HG02610 (cell line): ENCODE data around the gene BTK.

Source experiments
- ATAC-seq: cut with Tn5 transposase; IDR thresholded peaks from one replicate; pipeline ENCODE4 v1.9.1; 2021; ENCODE audit warnings: mild to moderate bottlenecking, moderate library complexity; ENCODE audit not compliant: unreplicated experiment

BTK gene

DNA sequence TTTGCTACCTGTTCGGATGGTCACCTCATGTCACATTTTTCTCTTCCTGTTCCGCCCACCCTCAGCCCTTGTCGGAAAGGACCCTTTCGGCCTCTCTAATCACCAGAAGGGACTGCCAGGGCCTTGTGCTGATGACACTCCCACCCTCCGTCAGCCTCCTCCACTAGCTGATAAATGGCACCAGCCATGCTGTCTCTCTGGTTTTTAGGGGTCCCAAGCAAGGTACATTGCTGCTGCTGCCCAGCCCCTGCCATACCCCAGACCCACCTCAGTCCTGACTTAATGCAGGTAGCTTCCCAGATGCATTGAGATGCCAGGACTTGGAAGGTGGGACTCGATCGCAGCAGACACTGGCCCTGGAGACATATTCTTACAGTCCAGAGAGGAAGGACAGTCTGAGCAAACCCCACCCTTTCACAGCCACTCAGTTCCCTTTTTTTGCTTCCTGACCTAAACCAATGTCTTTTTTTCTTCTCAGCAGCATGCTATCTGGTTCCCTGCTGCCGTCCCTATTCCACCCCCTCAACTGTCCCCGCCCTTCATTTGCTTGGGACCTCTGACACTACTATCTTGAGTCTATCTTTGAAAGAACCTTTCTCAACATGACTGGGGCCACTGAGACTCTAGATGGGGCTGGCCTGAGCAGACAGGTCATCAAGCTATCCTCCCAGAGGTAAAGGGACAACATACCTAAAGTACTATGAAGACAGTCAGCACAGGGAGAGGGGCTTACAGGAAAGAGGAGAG is at the start of gene BTK:
Gene BTK (minus strand): TSS at position 397 of the 747 bp plus-strand sequence. CDS start 10,907 bp downstream, outside the sequence.
- ATAC-seq = peak; percentile 67

DNA sequence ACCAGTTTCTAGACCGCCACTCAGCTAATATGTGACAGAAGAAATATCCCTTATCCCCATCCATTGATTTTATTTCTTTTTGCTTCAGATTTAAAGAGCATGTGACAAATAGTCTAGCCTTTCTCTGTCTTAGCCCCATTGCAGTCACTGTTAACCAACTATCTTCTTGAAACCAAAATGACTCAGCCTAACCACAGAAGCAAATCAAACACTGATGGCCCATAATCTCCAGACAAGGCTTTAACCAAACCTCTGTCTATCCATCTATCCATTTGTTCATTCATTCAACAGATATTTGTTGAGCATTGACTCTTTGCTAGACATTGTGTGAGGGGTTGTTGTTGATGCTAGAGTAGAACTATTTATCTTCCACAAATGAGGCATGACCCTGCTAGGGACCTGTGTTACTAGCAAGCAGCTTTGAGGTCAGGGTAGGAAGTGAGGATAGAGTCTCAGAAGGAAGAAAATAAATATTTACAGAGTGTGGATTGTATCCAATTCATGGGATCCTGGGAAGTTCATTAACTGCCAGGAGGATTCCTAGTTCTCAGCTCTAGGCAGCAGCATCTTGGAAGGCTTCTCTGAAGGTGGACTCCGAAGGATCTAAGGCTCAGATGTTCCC is 44.6 kb upstream of the BTK start:
- peak; percentile 97 for ATAC-seq

DNA sequence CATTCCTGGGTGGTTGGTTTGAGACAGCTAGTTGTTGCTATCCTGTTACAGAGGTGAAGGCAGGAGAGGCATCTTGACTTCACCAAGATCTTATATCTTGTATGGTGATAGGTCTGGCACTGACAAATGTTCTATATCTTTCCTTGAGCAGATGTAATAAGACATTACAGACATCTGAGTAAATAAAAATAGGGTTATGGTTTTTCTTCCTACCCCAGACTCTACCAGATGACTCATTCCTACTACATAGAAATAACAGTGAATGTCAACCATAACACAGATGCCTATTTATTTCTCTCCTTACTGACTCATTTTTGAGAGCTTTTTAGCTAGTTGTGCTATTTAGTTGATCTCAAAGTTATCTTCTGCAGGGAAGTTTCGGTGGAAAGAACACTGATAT is 43.9 kb upstream of the BTK start:
- peak; percentile 81 for ATAC-seq

DNA sequence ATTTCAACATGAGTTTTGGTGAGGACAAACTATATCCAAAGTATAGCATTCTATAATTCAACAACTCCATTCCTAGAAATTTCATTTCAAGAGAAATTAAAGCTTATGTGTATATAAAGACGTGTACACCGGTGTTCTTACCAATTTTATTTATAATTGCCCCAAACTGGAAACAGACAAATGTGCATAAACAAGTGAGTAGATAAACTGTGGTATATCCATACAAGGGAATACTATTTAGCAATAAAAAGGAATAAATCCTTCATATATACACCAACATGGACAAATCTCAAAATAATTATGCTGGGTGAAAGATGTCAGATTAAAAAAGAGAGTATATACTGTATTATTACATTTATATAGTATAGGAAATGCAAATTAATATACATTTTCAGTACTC is 42.0 kb upstream of the BTK start:
- no peak for ATAC-seq

DNA sequence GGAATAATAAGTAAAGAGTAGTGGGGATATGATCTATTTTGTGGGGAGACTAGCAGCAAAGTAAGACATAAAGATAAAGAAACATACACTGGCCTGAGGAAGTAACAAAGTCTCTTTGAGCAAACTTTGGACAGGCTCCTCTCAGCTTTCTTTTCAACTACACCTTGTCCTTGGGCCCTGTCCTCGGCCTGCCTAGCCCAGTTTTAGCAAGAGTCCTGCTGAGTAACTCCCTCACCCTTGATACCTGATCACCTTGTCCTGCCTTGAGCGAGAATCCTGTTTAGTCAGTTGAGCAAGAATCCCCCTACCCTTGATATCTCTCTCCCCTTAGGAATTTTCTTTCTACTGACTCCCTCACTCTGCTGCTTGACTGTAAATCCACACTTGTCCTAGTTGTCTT is 33.5 kb upstream of the BTK start:
- no peak for ATAC-seq

DNA sequence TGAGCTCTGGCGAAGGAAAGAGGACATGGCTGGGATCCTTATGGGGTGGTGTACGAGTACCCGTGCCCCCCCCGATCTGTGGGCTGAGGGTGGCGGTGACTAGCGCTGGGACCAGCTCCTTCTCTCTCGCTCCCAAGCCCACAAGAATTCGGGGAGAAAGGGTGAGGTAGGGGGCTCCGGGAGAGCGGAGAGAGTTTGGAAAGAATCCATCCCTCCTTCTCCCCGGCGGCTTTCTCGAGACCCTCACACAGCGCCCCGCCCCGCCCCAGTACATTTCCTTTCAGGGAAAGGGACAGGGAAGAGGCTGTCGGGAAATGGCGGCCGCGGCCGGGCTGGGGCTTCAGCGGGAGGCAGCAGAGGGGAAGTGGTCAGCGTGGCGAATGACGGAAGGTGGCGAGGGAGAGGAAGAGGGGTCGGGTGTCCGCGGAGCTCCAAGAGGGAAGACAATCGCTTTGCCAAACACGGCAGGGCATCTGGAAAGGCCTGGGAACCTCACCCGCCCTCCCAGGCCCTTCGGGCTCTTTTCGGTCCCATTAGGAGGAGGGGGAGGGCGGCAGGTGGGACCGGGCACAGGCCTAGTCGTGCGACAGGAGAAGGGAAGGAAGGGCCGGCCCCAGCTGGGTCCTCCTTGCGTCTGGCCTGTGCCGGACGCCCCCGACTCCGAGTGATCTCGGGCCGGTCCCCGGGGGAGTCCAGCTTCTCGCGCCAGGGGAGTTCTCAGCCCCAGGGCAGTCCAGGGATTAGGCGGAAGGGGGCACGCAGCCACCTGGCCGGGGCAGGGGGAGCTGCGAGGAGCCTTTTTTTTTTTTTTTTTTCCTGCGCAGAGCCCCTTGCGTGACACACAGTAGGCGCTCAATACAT is 32.2 kb upstream of the BTK start:
- ATAC-seq = peak; percentile 48

DNA sequence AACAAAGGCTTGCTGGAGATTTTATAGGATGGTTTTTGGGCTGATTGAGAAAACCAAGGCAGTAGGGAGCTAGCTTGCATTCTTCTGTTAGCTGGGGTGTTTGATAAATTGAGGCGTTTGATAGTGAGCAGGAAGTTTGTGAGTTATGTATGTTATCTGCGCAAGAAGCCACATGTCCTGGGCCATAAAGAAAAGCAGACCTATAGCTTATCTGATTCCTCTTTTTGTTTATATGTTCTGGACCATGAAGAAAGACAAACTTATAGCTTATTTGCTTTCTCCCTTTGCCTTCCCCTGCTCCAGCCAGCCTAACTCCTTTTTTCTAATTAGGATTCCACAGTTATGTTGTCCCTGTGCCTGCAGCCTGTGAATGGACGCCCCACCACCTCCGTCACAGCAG is 31.2 kb upstream of the BTK start:
- no peak for ATAC-seq

DNA sequence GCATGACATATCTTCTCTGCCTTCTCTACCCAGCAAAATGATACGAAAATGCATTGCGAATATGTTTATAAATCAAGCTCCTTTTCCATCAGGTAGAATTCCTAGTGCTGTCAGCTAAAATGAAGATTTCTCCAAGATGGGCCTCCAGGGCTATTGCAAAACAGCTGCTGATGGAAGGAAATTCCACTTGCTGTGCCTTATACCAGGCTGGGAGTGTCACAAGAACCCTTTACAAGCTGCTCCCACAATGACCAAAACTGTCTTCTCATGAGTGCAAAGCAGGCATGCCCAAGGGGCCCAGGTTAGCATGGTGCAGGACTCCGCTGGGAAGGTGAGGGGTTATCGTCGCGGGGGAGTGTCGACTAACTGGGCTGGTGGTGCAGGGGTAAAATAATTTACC is 30.7 kb upstream of the BTK start:
- no peak for ATAC-seq

DNA sequence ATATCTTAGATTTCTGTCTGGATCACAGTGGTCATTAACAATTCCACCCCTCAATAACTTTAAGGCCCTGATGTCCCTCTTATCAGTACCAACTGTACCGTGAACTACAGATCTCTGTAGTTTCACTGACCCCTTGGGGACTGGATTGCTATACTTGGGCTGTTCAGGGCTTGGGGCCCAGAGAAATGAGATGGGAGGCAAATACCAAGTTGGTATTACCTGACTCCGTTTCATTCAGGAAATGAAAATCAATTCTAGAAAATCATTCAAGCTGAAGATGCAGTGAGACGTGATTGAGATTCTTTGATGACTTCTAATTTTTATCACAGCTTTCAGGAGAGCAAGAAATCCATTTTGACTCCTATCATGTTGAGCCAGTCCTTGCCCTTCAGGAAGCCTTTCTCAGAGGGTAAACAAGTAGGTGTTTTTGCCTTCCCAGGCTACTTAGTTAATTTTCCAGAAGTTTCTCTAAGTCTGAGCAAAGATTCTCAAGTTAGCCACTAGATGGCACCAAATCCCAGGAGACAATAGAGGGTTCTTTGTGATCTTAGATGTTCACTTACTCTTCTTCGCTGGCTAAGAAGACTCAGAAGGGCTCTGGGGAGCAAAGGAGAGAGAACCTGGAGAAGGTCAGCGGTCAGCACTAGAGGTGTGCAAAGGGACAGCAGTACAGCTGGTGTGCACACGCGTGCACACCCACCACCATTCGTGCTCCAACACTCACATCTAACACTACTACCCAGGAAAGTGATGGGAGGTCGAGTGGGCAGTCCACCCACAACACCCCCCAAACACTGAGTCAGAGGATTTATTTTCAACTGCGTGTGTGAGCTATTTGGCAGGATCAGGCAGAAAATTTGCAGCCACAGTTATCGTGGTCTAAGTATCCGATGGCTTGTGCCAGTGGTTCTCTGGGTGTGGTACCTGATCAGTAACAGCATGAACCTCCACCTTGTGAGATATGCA is 29.5 kb upstream of the BTK start:
- ATAC-seq = peak; percentile 61

DNA sequence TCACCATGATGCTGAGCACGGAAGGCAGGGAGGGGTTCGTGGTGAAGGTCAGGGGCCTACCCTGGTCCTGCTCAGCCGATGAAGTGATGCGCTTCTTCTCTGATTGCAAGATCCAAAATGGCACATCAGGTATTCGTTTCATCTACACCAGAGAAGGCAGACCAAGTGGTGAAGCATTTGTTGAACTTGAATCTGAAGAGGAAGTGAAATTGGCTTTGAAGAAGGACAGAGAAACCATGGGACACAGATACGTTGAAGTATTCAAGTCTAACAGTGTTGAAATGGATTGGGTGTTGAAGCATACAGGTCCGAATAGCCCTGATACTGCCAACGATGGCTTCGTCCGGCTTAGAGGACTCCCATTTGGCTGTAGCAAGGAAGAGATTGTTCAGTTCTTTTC is 26.0 kb upstream of the BTK start:
- no peak for ATAC-seq

DNA sequence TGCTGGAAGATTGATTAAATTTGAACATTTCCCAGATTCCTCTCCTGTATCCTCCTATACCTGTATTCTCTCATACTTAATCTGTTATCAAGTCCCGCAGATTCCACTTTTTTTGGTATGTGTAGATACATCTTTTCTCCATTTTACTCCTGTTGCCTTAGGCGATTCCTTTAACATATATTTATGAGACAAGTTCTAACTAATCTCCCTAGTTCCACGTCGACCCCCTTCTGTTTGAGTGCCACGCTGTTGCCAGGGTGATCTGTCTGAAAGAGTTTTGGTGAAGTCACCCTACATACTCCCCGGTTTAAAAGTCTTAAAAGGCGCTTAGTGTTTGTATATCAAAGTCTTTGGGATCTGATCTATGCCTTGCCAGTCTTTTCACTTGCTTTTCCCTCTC is 24.5 kb upstream of the BTK start:
- ATAC-seq = no peak

DNA sequence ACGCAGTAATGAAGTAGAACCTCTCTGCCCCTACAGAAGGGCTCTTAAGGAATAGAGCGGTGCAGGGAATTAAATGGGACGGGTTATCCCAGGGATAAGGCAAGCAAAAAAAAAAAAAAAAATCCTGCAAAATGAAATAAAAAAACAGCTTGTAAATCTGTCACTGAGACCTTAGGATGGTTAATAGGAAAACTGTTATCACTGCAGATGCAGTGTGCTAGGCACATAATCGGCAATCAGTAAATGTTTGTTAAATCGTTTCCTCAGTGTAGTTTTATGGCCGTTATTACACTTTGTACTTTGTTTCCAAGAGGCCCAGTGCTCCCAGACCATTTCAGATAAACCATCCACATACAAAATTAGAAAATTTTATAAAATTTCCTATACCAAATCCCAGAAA is 23.1 kb upstream of the BTK start:
- no peak for ATAC-seq

DNA sequence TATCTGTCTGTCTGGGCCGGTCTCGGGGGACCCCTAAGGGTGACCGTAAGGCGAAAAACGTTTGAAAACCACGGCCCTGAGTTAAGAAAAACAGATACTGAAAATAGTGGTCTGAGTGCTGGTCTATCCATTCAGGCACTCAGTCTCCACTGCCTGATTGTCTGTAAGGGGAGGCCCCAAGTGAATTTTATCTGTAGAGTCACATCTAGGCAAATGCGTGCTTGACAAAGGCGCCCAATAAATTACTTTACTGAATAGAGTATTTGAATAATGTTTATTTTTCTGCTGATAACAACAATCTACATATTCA is 22.5 kb upstream of the BTK start:
- ATAC-seq = no peak

DNA sequence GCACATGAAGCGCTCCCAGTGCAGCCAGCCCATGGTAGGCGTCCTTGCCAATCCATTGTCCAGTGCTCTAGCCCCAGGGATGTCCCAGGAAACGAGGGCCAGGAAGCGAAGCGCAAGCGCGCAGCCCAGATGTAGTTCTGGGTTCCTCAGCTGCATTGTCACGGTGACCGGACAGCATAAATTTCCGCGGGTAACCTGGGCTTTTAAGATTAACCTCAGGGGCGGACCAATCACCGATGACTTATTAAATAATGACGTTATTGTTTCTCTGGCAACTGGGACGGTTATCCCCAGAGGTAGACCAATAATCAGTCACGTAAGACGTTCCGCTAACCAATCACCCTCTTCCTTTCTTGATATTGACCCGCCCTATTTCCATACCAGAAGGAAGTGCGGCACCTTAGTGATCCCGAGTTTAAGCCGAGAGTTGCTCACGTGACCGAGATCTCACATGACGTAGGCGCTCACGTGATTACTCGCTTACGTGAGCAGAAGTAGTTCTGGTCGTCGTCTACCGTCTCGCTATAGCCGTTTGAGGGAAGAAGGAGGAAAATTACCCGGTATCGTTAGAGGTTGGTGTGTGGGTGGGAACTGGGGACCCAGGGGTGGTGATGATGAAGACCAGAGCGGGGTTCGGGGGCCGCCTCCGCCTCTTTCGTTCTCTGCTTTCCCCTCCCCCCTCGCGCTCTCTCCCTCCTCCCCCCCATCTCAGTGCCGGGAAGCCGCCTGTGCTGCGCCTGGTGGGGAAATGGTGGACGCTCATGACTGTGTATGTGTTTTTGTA is 21.9 kb upstream of the BTK start, which contains the start of the genes GLA and HNRNPH2:
Gene GLA (minus strand): TSS at position 178 of the 784 bp plus-strand sequence. CDS start 22 bp downstream, at position 156.
Gene HNRNPH2 (plus strand): TSS at position 475 of the 784 bp plus-strand sequence. CDS start 3,767 bp downstream, outside the sequence.
- peak; percentile 95 for ATAC-seq

DNA sequence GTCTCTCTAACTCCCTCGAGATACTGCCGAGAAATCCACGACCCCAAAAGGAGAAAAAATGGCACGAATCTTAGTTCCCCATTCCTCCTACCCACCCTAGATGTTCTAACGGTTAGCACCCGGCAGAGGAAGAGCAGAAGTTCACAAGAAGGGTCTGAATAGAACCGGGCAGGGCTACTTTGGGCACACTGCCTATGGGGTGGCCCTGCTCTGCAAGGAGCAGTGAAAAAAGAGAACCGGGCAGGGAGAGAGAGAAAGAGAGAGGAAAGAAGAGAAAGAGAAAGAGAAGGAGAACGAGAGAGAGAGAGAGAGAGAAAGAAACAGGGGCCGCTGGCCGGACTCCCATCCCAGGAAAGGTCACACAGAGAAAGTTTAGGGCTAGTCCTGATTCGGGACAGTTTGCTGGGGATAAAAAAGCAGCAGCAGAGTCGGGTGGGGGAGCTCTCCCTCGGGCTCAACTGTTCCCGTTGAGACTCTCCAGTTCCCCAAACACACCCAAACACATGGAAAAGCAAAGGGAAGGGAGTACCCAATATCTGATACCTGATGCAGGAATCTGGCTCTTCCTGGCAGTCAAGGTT is 21.3 kb upstream of the BTK start:
- peak; percentile 7 for ATAC-seq

DNA sequence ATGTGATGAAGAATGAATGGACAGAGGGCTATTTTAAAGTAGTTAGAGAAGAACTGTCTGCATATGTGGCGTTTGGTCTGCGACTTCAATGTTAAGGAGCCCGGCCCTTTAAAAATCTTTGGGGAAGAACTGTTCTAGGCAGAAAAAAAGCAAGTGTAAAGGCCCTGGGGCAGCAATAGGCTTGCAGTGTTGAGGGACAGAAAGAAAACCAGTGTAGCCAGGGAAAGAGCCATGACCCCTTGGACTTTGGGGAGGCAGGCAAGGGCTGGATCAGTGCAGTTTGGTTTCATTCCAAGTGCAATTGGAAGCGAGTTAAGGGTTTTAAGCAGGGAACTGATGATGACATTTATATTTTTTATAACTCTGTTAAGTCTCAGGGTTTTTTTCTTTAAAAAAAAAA is 13.8 kb upstream of the BTK start:
- ATAC-seq = no peak

DNA sequence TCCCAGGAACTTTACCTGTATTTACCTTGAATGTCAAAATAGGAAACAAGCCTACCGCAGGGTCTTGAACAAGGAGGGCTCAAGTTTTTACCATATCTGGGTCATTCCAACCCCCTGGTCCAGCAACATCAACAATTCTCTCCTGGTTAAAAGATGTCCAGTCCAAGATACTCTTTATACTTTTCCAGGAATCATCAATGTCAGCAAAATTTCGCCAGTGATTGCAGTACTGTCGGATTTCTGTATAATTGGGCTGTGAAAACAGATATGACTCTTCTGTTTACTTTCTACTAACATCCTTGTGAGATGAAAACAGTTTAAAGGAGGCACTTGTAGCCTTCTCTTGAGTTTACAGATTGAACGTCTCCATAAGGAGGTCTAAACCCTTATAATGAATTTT is 12.7 kb upstream of the BTK start:
- no peak for ATAC-seq

DNA sequence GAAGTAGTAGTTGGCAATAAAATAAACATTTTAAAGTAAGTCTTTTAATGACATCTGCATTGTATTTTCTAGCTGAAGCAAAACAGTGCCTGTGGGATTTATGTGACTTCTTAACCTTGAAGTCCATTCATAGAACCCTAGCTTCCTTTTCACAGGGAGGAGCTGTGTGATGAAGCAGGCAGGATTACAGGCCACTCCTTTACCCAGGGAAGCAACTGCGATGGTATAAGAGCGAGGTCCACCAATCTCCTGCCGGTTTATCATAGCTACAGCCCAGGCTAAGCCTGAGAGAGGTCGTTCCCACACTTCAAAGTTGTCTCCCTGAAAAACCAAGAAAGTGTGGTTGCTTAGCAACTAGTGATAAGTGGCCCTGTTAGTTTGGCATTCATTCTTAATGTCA is 11.8 kb upstream of the BTK start:
- ATAC-seq = no peak

DNA sequence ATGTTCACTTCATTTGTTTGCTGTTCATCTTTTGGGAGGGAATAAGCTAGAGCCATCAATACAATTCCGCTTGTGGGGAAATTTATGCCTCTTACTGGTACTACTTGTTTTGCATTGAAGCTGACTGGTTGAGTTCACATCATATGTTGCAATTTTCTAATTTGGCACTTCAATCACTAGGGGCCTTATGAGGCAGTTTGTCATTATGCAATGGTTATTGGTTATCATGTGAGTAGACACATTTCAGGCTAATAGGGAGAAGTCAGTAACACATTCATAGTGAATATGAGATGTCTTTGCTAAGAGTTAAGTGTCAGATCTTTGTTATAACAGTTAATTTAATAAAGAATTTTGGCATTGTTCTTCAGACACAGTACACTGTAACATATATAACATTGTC is 9.8 kb upstream of the BTK start:
- ATAC-seq = no peak
